ENCODE measurements around the gene STK4.

STK4 gene

GRCh38 chr20:44946271-44946852 lies 19.9 kb upstream of the STK4 start:
- DNase-seq (ENCODE audit: low read depth in 1 of 2, low spot score in 1 of 2) = no peak
- H3K27me3 ChIP-seq (ENCODE audit: insufficient read depth, poor library complexity, severe bottlenecking) = no peaks in the 10 kb centered on the region
- H3K4me3 ChIP-seq (replicated peaks; ENCODE audit: insufficient read depth, low read length) = no peak overlapping the region
- no peak overlapping the region for H3K27ac ChIP-seq (replicated peaks)
- no peak for TF ChIP-seq GABPA (IDR thresholded peaks at IDR 0.05; ENCODE audit: low read depth)
- TF ChIP-seq REST (IDR thresholded peaks at IDR 0.05; ENCODE audit: insufficient replicate concordance, low read depth) = no peak
- no peak for TF ChIP-seq POLR2AphosphoS5 (IDR thresholded peaks at IDR 0.05; ENCODE audit: low read depth)

GRCh38 chr20:44948107-44948506 lies 18.2 kb upstream of the STK4 start:
- TF ChIP-seq SPI1 (IDR thresholded peaks at IDR 0.05; ENCODE audit: borderline replicate concordance, low read depth) = no peak
- TF ChIP-seq POLR2AphosphoS5 (IDR thresholded peaks at IDR 0.05; ENCODE audit: low read depth) = no peak
- TF ChIP-seq GABPA (IDR thresholded peaks at IDR 0.05; ENCODE audit: low read depth) = no peak
- TF ChIP-seq, protein P1, sequence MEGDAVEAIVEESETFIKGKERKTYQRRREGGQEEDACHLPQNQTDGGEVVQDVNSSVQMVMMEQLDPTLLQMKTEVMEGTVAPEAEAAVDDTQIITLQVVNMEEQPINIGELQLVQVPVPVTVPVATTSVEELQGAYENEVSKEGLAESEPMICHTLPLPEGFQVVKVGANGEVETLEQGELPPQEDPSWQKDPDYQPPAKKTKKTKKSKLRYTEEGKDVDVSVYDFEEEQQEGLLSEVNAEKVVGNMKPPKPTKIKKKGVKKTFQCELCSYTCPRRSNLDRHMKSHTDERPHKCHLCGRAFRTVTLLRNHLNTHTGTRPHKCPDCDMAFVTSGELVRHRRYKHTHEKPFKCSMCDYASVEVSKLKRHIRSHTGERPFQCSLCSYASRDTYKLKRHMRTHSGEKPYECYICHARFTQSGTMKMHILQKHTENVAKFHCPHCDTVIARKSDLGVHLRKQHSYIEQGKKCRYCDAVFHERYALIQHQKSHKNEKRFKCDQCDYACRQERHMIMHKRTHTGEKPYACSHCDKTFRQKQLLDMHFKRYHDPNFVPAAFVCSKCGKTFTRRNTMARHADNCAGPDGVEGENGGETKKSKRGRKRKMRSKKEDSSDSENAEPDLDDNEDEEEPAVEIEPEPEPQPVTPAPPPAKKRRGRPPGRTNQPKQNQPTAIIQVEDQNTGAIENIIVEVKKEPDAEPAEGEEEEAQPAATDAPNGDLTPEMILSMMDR (IDR thresholded peaks at IDR 0.05; ENCODE audit: insufficient read depth, low read length) = no peak
- no peaks in the 10 kb centered on the region for H3K27me3 ChIP-seq (ENCODE audit: insufficient read depth, poor library complexity, severe bottlenecking)
- H3K27ac ChIP-seq (replicated peaks) = no peak overlapping the region
- no peak for DNase-seq (ENCODE audit: low read depth in 1 of 2, low spot score in 1 of 2)
- H3K4me3 ChIP-seq (replicated peaks; ENCODE audit: insufficient read depth, low read length) = no peak overlapping the region

DNA sequence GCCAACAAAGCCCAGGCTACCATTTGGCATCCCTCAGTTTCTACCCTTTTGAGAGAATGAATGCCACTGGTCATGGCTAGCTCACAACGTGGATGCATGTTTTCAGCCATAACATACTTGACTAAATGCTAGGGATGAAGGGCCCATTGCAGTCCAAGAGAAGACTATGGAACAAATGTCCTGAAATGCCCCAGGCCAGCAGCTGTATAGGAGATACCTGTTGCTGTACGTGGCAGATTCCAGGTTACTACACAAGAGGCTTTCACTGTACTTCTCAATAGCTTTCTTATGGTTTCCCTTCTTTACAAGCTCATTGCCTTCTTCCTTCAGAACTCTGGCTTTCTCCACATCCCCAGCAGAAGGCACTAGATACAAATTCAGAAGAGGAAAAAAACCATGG lies 17.8 kb upstream of the STK4 start:
- no peak overlapping the region for H3K27ac ChIP-seq (replicated peaks)
- no peaks in the 10 kb centered on the region for H3K27me3 ChIP-seq (ENCODE audit: insufficient read depth, poor library complexity, severe bottlenecking)
- TF ChIP-seq POLR2AphosphoS5 (IDR thresholded peaks at IDR 0.05; ENCODE audit: low read depth) = no peak
- TF ChIP-seq, protein P1 (IDR thresholded peaks at IDR 0.05; ENCODE audit: insufficient read depth, low read length) = no peak
- no peak for TF ChIP-seq REST (IDR thresholded peaks at IDR 0.05; ENCODE audit: insufficient replicate concordance, low read depth)
- TF ChIP-seq SPI1 (IDR thresholded peaks at IDR 0.05; ENCODE audit: borderline replicate concordance, low read depth) = no peak
- TF ChIP-seq GABPA (IDR thresholded peaks at IDR 0.05; ENCODE audit: low read depth) = no peak
- no peak for DNase-seq (ENCODE audit: low read depth in 1 of 2, low spot score in 1 of 2)
- H3K4me3 ChIP-seq (replicated peaks; ENCODE audit: insufficient read depth, low read length) = no peak overlapping the region

GRCh38 chr20:44950368-44950767 lies 15.9 kb upstream of the STK4 start:
- Histone ChIP-seq H3K4me3 (replicated peaks; ENCODE audit: insufficient read depth, low read length) (no peak overlapping the region), H3K27me3 (ENCODE audit: insufficient read depth, poor library complexity, severe bottlenecking) (no peaks in the 10 kb centered on the region), H3K27ac (replicated peaks) (no peak overlapping the region)
- no peak for TF ChIP-seq GABPA (IDR thresholded peaks at IDR 0.05; ENCODE audit: low read depth)
- TF ChIP-seq POLR2AphosphoS5 (IDR thresholded peaks at IDR 0.05; ENCODE audit: low read depth) = no peak
- no peak for TF ChIP-seq SPI1 (IDR thresholded peaks at IDR 0.05; ENCODE audit: borderline replicate concordance, low read depth)
- no peak for TF ChIP-seq REST (IDR thresholded peaks at IDR 0.05; ENCODE audit: insufficient replicate concordance, low read depth)
- TF ChIP-seq, protein P1 (IDR thresholded peaks at IDR 0.05; ENCODE audit: insufficient read depth, low read length) = no peak
- DNase-seq (ENCODE audit: low read depth in 1 of 2, low spot score in 1 of 2) = no peak

Data from HL-60 (cell line).